Measurements from ENCODE around the gene TRMT112.

DNA sequence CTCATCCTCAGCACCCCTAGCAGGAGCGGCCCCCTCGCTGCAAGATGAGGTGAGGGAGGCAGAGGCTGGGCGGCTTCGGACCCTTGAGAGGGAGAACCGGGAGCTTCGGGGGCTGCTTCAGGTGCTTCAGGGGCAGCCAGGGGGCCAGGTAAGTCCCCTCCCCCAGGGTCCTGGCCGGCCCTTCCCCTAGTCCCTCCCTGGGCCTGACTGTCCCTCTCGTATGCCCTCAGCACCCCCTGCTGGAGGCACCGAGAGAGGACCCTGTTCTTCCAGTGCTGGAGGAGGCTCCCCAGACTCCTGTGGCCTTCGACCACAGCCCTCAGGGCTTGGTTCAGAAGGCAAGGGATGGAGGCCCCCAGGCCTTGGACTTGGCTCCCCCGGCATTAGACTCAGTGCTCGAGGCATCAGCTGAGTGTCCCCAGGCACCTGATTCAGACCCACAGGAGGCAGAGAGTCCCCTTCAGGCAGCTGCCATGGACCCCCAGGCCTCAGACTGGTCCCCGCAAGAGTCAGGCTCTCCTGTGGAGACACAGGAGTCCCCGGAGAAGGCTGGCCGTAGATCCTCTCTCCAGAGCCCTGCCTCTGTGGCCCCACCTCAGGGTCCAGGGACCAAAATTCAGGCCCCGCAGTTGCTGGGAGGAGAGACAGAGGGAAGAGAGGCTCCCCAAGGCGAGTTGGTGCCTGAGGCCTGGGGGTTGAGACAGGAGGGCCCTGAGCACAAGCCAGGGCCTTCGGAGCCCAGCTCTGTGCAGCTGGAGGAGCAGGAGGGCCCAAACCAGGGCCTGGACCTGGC lies 26.6 kb upstream of the TRMT112 start:
- TF ChIP-seq, protein P1, sequence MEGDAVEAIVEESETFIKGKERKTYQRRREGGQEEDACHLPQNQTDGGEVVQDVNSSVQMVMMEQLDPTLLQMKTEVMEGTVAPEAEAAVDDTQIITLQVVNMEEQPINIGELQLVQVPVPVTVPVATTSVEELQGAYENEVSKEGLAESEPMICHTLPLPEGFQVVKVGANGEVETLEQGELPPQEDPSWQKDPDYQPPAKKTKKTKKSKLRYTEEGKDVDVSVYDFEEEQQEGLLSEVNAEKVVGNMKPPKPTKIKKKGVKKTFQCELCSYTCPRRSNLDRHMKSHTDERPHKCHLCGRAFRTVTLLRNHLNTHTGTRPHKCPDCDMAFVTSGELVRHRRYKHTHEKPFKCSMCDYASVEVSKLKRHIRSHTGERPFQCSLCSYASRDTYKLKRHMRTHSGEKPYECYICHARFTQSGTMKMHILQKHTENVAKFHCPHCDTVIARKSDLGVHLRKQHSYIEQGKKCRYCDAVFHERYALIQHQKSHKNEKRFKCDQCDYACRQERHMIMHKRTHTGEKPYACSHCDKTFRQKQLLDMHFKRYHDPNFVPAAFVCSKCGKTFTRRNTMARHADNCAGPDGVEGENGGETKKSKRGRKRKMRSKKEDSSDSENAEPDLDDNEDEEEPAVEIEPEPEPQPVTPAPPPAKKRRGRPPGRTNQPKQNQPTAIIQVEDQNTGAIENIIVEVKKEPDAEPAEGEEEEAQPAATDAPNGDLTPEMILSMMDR (IDR thresholded peaks at IDR 0.05): peak; percentile 36; the same call in 2 of the 3 replicates
- TF ChIP-seq, protein P2, sequence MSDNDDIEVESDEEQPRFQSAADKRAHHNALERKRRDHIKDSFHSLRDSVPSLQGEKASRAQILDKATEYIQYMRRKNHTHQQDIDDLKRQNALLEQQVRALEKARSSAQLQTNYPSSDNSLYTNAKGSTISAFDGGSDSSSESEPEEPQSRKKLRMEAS (IDR thresholded peaks at IDR 0.05): no peak
- TF ChIP-seq POLR2A (IDR thresholded peaks at IDR 0.05; ENCODE audit: low read length) (no peak), RAD21 (conservative IDR thresholded peaks at IDR 0.05 in 1 of 2, IDR thresholded peaks at IDR 0.05 in 1 of 2) (peak; percentile 68 to 70), CEBPB (IDR thresholded peaks at IDR 0.05) (no peak), EP300 (IDR thresholded peaks at IDR 0.05) (no peak), FOXS1 (CRISPR knock-in tag; IDR thresholded peaks at IDR 0.05) (no peak), MAZ (IDR thresholded peaks at IDR 0.05; ENCODE audit: borderline replicate concordance, low read depth, low read length) (no peak), CHD2 (IDR thresholded peaks at IDR 0.05; ENCODE audit: low read length, partially characterized antibody) (no peak), BHLHE40 (IDR thresholded peaks at IDR 0.05; ENCODE audit: low read depth, low read length) (no peak)
- TF ChIP-seq, protein P3, sequence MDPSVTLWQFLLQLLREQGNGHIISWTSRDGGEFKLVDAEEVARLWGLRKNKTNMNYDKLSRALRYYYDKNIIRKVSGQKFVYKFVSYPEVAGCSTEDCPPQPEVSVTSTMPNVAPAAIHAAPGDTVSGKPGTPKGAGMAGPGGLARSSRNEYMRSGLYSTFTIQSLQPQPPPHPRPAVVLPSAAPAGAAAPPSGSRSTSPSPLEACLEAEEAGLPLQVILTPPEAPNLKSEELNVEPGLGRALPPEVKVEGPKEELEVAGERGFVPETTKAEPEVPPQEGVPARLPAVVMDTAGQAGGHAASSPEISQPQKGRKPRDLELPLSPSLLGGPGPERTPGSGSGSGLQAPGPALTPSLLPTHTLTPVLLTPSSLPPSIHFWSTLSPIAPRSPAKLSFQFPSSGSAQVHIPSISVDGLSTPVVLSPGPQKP (IDR thresholded peaks at IDR 0.05; ENCODE audit: low read depth, low read length): no peak

Measured in A549 (cell line).